ENCODE results near the gene MCUR1. TPM values are rescaled to one million over a fixed set of nuclear protein-coding genes. Genes with fewer than 3 reads are reported as not detected.

MCUR1 gene
- total and polyA plus RNA-seq, 10 of the 15 experiments (the other 5 are each of a cell fraction or from before 2014, with no cell fraction given) = 4.4 to 43.9 (median 18.3) TPM

- 3% methylated on average over 1 of the region's 1 CpG for WGBS (ENCODE audit: insufficient coverage, insufficient replicate concordance, low lambda C conversion rate, missing lambda C conversion rate)
- H3K9me3 ChIP-seq (replicated peaks; ENCODE audit: control insufficient read depth, insufficient read depth, low read length) = peaks cover 4% of the 10 kb centered on the region; the same call in 2 of the 3 replicates
- no peak overlapping the region for H3K4me3 ChIP-seq
- no peaks in the 10 kb centered on the region for H3K79me2 ChIP-seq (ENCODE audit: control insufficient read depth, insufficient read depth, low read length)
- intact Hi-C loops (cut with micrococcal nuclease; ENCODE audit: unreplicated experiment) = no loop called here
- SMC1A ChIA-PET (ENCODE audit: uncharacterized antibody, unreplicated experiment) = no interaction called here
- POLR2A ChIA-PET = interaction anchor here (1.0 kb wide), 1 partner anchor 18 kb away, joined by 3 read pairs; the partner anchor contains the start of gene MCUR1
- H3K27me3 ChIP-seq (replicated peaks in 1 of 2; ENCODE audit: control insufficient read depth in 2 of 2, insufficient read depth in 2 of 2, low read length in 1 of 2) = no peaks in the 10 kb centered on the region
- CTCF ChIA-PET = no interaction called here
- ATAC-seq (no peak), DNase-seq (ENCODE audit: low read depth, low spot score) (no peak), FAIRE-seq (no peak)
- H3K9ac ChIP-seq (ENCODE audit: control insufficient read depth, insufficient read depth, low read length) = no peak overlapping the region
- H3K36me3 ChIP-seq (ENCODE audit: control insufficient read depth in 2 of 2, insufficient read depth in 2 of 2, low read length in 1 of 2) = no peaks in the 10 kb centered on the region
- H3K4me2 ChIP-seq (ENCODE audit: control insufficient read depth, insufficient read depth) = no peak overlapping the region
- in situ Hi-C loops (cut with MboI) = no loop called here
- H4K20me1 ChIP-seq (ENCODE audit: control insufficient read depth, insufficient read depth) = no peaks in the 10 kb centered on the region
- H3K4me1 ChIP-seq (ENCODE audit: control insufficient read depth, insufficient read depth, low read length) = peaks cover 3% of the 10 kb centered on the region; the same call in 1 of the 2 replicates
- TF ChIP-seq MEF2A (IDR thresholded peaks at IDR 0.05; ENCODE audit: insufficient read depth, low read depth, low read length) (0 out of 2 replicates have a peak, but pooled peaks have one; percentile 45), SUPT20H (IDR thresholded peaks at IDR 0.05; ENCODE audit: borderline replicate concordance, control insufficient read depth, low read depth, low read length) (no peak), NFIC (IDR thresholded peaks at IDR 0.05; ENCODE audit: low read depth, low read length) (peak; percentile 65; the same call in 1 of the 2 replicates), SIN3A (IDR thresholded peaks at IDR 0.05; ENCODE audit: low read depth, low read length) (no peak), BCL11A (IDR thresholded peaks at IDR 0.05; ENCODE audit: low read depth, low read length) (peak; percentile 39; the same call in 1 of the 2 replicates), JUNB (IDR thresholded peaks at IDR 0.05) (peak; percentile 86), CREM (IDR thresholded peaks at IDR 0.05; ENCODE audit: low read depth) (0 out of 2 replicates have a peak, but pooled peaks have one; percentile 23), CBX3 (IDR thresholded peaks at IDR 0.05; ENCODE audit: borderline replicate concordance, low read depth) (no peak), STAT3 (IDR thresholded peaks at IDR 0.05; ENCODE audit: low read depth, low read length) (no peak)
- H3K27ac ChIP-seq (ENCODE audit: control insufficient read depth, insufficient read depth) = no peak overlapping the region
- no TSS peak for BruUV-seq (replicated peaks)
- peak overlapping the region; percentile 1 for H2AFZ ChIP-seq (ENCODE audit: control insufficient read depth, low read depth, low read length)
- RAD21 ChIA-PET (ENCODE audit: unreplicated experiment) = interaction anchor here (1.5 kb wide), 1 partner anchor 18 kb away, joined by 4 read pairs; the partner anchor contains the start of gene MCUR1
Measured at GRCh38 chr6:13832778-13833177, 18.4 kb upstream of the MCUR1 start.

All from GM12878 (cell line).